K562 (cell line): ENCODE results near the gene GATA1. TPM values are rescaled to one million over a fixed set of nuclear protein-coding genes. Genes with fewer than 3 reads are reported as not detected.

Experiments used
- ATAC-seq: fragments of 200-7000 bp; cut with Tn5 transposase; 3 replicates; pipeline ENCODE4 v1.9.1; 2020; ENCODE audit warnings: moderate library complexity
- BruUV-seq: library from RNA; stranded (reverse); fragments of 400-500 nt; replicated peaks from 2 replicates; lab custom pipeline; 2021; lab: Mats Ljungman, UMichigan
- CTCF ChIA-PET: fragments of 300-600 bp; formaldehyde crosslinking; extraction: SDS; loops from one replicate; lab custom pipeline; 2021; ENCODE audit warnings: low intra/inter-chr PET ratio; lab: Yijun Ruan, JAX
- POLR2A ChIA-PET: fragments of 300-600, 350-650 bp; sonication (Branson Sonifier 250); formaldehyde crosslinking; extraction: SDS; loops from one replicate; lab custom pipeline; 2021; ENCODE audit warnings: antibody characterized with exemption, inconsistent platforms; lab: Yijun Ruan, JAX
- DNase-seq, 4 experiments: peaks; one replicate each; pipeline versions ENCODE4 v3.0.0 to v3.0.0-alpha.2; 2011 to 2018; ENCODE audit warnings: low spot score in 3 of 4, mixed read lengths in 3 of 4; ENCODE audit errors: extremely low read depth in 1 of 4
- FAIRE-seq: peaks from 2 replicates; lab custom pipeline; 2011; peaks lifted over from hg19 to GRCh38; lab: Jason Lieb, UNC
- H2AFZ ChIP-seq: 2 replicates; pipeline ENCODE4 v1.6.0; 2011; ENCODE audit warnings: low read depth, low read length, control low read depth, inconsistent platforms
- H3K27ac ChIP-seq: fragments of 200-600 bp; 3 replicates; pipeline ENCODE4 v1.8.0; 2011; ENCODE audit warnings: low read depth, mild to moderate bottlenecking, control low read depth, inconsistent platforms, low read length, moderate library complexity, mixed read lengths; ENCODE audit errors: extremely low read depth
- H3K27me3 ChIP-seq, 2 experiments: fragments of 300-600 bp in 1 of 2; 2 replicates in 1 of 2; 3 replicates in 1 of 2; pipeline versions ENCODE4 v1.6.0 to v1.8.0; 2011; ENCODE audit warnings: inconsistent platforms in 2 of 2, low read length in 2 of 2, mild to moderate bottlenecking in 1 of 2, mixed read lengths in 1 of 2, moderate library complexity in 1 of 2; ENCODE audit not compliant: control insufficient read depth in 2 of 2, insufficient read depth in 2 of 2
- H3K36me3 ChIP-seq: fragments of 300-600 bp; 3 replicates; pipeline ENCODE4 v1.8.0; 2011; ENCODE audit warnings: mild to moderate bottlenecking, low read length, inconsistent platforms; ENCODE audit not compliant: control insufficient read depth, insufficient read depth
- H3K4me1 ChIP-seq, 2 experiments: fragments of 200-600 bp in 1 of 2; replicated peaks in 1 of 2; 2 replicates in 1 of 2; 3 replicates in 1 of 2; pipeline versions ENCODE4 v1.5.1 to v1.8.0; 2011; ENCODE audit warnings: inconsistent platforms in 2 of 2, low read length in 2 of 2, mild to moderate bottlenecking in 1 of 2, mixed read lengths in 1 of 2, moderate library complexity in 1 of 2; ENCODE audit not compliant: control insufficient read depth in 2 of 2, insufficient read depth in 2 of 2
- H3K4me2 ChIP-seq: 2 replicates; pipeline ENCODE4 v1.6.1; 2011; ENCODE audit warnings: low read length, control low read depth, inconsistent platforms, mixed read lengths; ENCODE audit not compliant: insufficient read depth
- H3K4me3 ChIP-seq: fragments of 200-600 bp; sonication (generic), shearing (Covaris generic); 2 replicates; pipeline ENCODE4 v1.5.1; 2016; ENCODE audit warnings: control low read depth, inconsistent platforms
- H3K79me2 ChIP-seq: fragments of 200-600 bp; 3 replicates; pipeline ENCODE4 v1.8.0; 2011; ENCODE audit warnings: low read length, inconsistent platforms; ENCODE audit not compliant: control insufficient read depth, insufficient read depth
- H3K9ac ChIP-seq, 2 experiments: 2 replicates each; pipeline versions ENCODE4 v1.6.0 to v1.6.1; 2011; ENCODE audit warnings: low read depth in 2 of 2, low read length in 2 of 2, control low read depth in 1 of 2, inconsistent platforms in 1 of 2, mild to moderate bottlenecking in 1 of 2, mixed read lengths in 1 of 2; ENCODE audit not compliant: insufficient read depth in 1 of 2
- H3K9me1 ChIP-seq: one replicate; pipeline ENCODE4 v1.6.0; 2011; ENCODE audit warnings: inconsistent platforms, mild to moderate bottlenecking, low read length, moderate library complexity; ENCODE audit not compliant: control insufficient read depth, insufficient read depth
- H3K9me3 ChIP-seq: replicated peaks from 2 replicates; pipeline ENCODE4 v1.5.1; 2011; ENCODE audit warnings: low read depth, low read length, inconsistent platforms; ENCODE audit not compliant: control insufficient read depth, insufficient read depth
- H4K20me1 ChIP-seq: replicated peaks from 2 replicates; pipeline ENCODE4 v1.6.1; 2011; ENCODE audit warnings: low read length, inconsistent platforms, mixed read lengths; ENCODE audit not compliant: control insufficient read depth, insufficient read depth
- POLR2G ChIP-seq: fragments of 200-400 bp; formaldehyde crosslinking; IDR thresholded peaks from 2 replicates; pipeline ENCODE4 v1.6.1; 2017; ENCODE audit warnings: low read depth, mild to moderate bottlenecking, antibody characterized with exemption, low read length, moderate library complexity
- RBFOX2 ChIP-seq: fragments of 200-400 bp; formaldehyde crosslinking; IDR thresholded peaks from 2 replicates; pipeline ENCODE4 v1.6.1; 2017; ENCODE audit warnings: low read depth, mild to moderate bottlenecking, low read length, moderate library complexity
- TBP ChIP-seq: optimal IDR thresholded peaks from 2 replicates; pipeline ENCODE3; 2011; ENCODE audit warnings: low read depth, low read length, improper control_type of control experiment
- WGBS: fragments of 100-300 bp; shearing (Covaris generic); methylation state at CpG from one replicate; pipeline ENCODE4 v1.1.6; 2016; ENCODE audit warnings: low coverage, mixed read lengths; ENCODE audit not compliant: insufficient coverage; ENCODE audit errors: missing lambda C conversion rate; 5-methylcytosine and 5-hydroxymethylcytosine counted together
- in situ Hi-C: fragments of 300-500 bp; cut with MboI; formaldehyde crosslinking; loops from 4 replicates; pipeline ENCODE4 v1.15.0; 2018; ENCODE audit warnings: inconsistent platforms, mixed read lengths
- intact Hi-C: fragments of 100-400 bp; cut with micrococcal nuclease; formaldehyde crosslinking; loops from 2 replicates; pipeline ENCODE4 v1.14.2; 2022
- polyA plus RNA-seq, 8 experiments: library from polyadenylated mRNA; depleted of rRNA in 4 of 8; stranded (reverse) in 5 of 8; unstranded in 3 of 8; fragments of >200 nt; fragmentation: Nextera tagmentation in 2 of 8; fragmentation: Illumina TruSeq in 1 of 8; extraction: Ambion mirVana in 2 of 8; extraction: Trizol in 1 of 8; gene quantifications; 2 replicates each; pipeline versions ENCODE4 v1.2.1 to v1.2.3, GENCODE V29; 2011 to 2014; ENCODE audit warnings: inconsistent platforms in 1 of 8, missing spikeins in 1 of 8
- total RNA-seq, 7 experiments: library from RNA; depleted of rRNA in 6 of 7; stranded (reverse); fragments of >200 nt in 6 of 7; fragmentation: Illumina TruSeq in 2 of 7; extraction: Trizol in 2 of 7; gene quantifications; 2 replicates each; pipeline versions ENCODE4 v1.2.1 to v1.2.3, GENCODE V29; 2011 to 2021; ENCODE audit warnings: low replicate concordance in 1 of 7
- TF ChIP-seq, protein P1 (sequence below): sonication (generic); formaldehyde crosslinking; IDR thresholded peaks from 2 replicates; pipeline ENCODE4 v1.8.1; 2023; ENCODE audit warnings: mild to moderate bottlenecking, missing genetic modification reagents
- TF ChIP-seq, protein P2 (sequence below): sonication (generic); formaldehyde crosslinking; IDR thresholded peaks from 2 replicates; pipeline ENCODE4 v1.4.0; 2020; ENCODE audit warnings: mild to moderate bottlenecking, missing genetic modification reagents

The GATA1 gene
- total and polyA plus RNA-seq, 9 of the 15 experiments (the other 6 are each of a cell fraction or from before 2014, with no cell fraction given): 11.9 to 291 (median 116) TPM

- CTCF ChIA-PET: no interaction called here
- peaks cover 4% of the 10 kb centered on the region; the same call in 1 of the 2 replicates for H4K20me1 ChIP-seq
- TF ChIP-seq TBP: peak; percentile 24
- TF ChIP-seq RBFOX2: peak; percentile 37; the same call in 1 of the 2 replicates
- TF ChIP-seq POLR2G: peak; percentile 40; the same call in 1 of the 2 replicates
- TF ChIP-seq, protein P1, sequence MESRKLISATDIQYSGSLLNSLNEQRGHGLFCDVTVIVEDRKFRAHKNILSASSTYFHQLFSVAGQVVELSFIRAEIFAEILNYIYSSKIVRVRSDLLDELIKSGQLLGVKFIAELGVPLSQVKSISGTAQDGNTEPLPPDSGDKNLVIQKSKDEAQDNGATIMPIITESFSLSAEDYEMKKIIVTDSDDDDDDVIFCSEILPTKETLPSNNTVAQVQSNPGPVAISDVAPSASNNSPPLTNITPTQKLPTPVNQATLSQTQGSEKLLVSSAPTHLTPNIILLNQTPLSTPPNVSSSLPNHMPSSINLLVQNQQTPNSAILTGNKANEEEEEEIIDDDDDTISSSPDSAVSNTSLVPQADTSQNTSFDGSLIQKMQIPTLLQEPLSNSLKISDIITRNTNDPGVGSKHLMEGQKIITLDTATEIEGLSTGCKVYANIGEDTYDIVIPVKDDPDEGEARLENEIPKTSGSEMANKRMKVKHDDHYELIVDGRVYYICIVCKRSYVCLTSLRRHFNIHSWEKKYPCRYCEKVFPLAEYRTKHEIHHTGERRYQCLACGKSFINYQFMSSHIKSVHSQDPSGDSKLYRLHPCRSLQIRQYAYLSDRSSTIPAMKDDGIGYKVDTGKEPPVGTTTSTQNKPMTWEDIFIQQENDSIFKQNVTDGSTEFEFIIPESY: 0 out of 2 replicates have a peak, but pooled peaks have one; percentile 8
- TF ChIP-seq, protein P2, sequence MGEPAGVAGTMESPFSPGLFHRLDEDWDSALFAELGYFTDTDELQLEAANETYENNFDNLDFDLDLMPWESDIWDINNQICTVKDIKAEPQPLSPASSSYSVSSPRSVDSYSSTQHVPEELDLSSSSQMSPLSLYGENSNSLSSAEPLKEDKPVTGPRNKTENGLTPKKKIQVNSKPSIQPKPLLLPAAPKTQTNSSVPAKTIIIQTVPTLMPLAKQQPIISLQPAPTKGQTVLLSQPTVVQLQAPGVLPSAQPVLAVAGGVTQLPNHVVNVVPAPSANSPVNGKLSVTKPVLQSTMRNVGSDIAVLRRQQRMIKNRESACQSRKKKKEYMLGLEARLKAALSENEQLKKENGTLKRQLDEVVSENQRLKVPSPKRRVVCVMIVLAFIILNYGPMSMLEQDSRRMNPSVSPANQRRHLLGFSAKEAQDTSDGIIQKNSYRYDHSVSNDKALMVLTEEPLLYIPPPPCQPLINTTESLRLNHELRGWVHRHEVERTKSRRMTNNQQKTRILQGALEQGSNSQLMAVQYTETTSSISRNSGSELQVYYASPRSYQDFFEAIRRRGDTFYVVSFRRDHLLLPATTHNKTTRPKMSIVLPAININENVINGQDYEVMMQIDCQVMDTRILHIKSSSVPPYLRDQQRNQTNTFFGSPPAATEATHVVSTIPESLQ (CRISPR knock-in tag): no peak
- H3K4me3 ChIP-seq: no peak overlapping the region
- H3K9me3 ChIP-seq: no peaks in the 10 kb centered on the region
- peak overlapping the region; percentile 80 for H3K4me2 ChIP-seq
- peaks cover 44% of the 10 kb centered on the region for H3K79me2 ChIP-seq
- BruUV-seq: no TSS peak
- peak overlapping the region; percentile 92 for H3K27ac ChIP-seq
- intact Hi-C loops (loop anchor here (2.0 kb wide), 1 partner anchor 57 kb away; no protein-coding TSS in a partner anchor), in situ Hi-C loops (no loop called here)
- ATAC-seq (no peak), DNase-seq (no peak), FAIRE-seq (no peak)
- H3K36me3 ChIP-seq: peaks cover 55% of the 10 kb centered on the region
- no peaks in the 10 kb centered on the region for H3K27me3 ChIP-seq
- no peaks in the 10 kb centered on the region for H3K9me1 ChIP-seq
- WGBS: 83% methylated on average over 3 of the region's 4 CpGs
- H2AFZ ChIP-seq: no peak overlapping the region
- POLR2A ChIA-PET: interaction anchor here (0.5 to 1.0 kb wide), 2 partner anchors 117 to 399 kb away, joined by 3 read pairs; no protein-coding TSS in a partner anchor
- H3K4me1 ChIP-seq: peaks cover 56 to 73% of the 10 kb centered on the region in 2 experiments
- peak overlapping the region; percentile 64 to 72 for H3K9ac ChIP-seq
These were observed 7.5 kb downstream of the GATA1 start for GRCh38 chrX:48793935-48794334.
